ENCODE measurements around the gene ODR4. TPM values are rescaled to one million over a fixed set of nuclear protein-coding genes. Genes with fewer than 3 reads are reported as not detected.

Gene ODR4
- total RNA-seq, 1 experiment from 2014 or later = 14.5 TPM

DNA sequence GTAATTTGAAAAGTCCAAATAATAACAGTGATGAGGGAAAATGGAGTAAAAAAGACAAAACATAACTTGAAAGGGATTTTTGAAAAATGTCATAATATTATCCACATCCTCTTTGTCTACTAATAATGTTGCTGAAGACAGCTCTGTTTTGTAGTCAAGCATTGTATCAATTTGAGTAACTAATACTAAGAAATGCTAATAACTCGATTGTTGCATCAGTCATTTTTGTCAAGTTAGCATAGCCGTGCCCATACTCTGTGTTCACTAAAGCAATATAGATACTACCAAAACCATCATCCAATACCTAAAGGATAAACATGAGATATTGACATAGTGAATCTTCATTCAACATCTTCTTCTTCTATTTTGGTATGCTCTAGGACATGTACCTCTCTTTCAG lies 68.0 kb downstream of the ODR4 start:
- POLR2A ChIA-PET = no interaction called here
- DNase-seq (ENCODE audit: low spot score) (no peak), ATAC-seq (no peak)
- Mint-ChIP-seq H3K9me3 (no peaks in the 10 kb centered on the region), H3K4me3 (no peak overlapping the region), H3K36me3 (no peaks in the 10 kb centered on the region), H3K27ac (no peak overlapping the region), H3K27me3 (ENCODE audit: low read depth) (no peaks in the 10 kb centered on the region), H3K4me1 (peaks cover 11% of the 10 kb centered on the region)
- CTCF ChIA-PET = no interaction called here
- TF ChIP-seq NR1H2 (CRISPR knock-in tag; IDR thresholded peaks at IDR 0.05) (no peak), NFYB (CRISPR knock-in tag; conservative IDR thresholded peaks at IDR 0.05; ENCODE audit: low read depth) (no peak), FOXP4 (CRISPR knock-in tag; IDR thresholded peaks at IDR 0.05) (no peak), CREM (CRISPR knock-in tag; IDR thresholded peaks at IDR 0.05) (no peak), ZNF263 (CRISPR knock-in tag; IDR thresholded peaks at IDR 0.05; ENCODE audit: low read depth) (no peak), TEAD1 (CRISPR knock-in tag; IDR thresholded peaks at IDR 0.05) (no peak), SP1 (CRISPR knock-in tag; conservative IDR thresholded peaks at IDR 0.05) (no peak), FOXP1 (CRISPR knock-in tag; IDR thresholded peaks at IDR 0.05; ENCODE audit: borderline replicate concordance) (no peak), IRF2 (CRISPR knock-in tag; IDR thresholded peaks at IDR 0.05; ENCODE audit: borderline replicate concordance, low read depth) (no peak), ELF4 (CRISPR knock-in tag; IDR thresholded peaks at IDR 0.05; ENCODE audit: low read depth) (no peak), NFE2L1 (CRISPR knock-in tag; IDR thresholded peaks at IDR 0.05) (no peak), PRDM15 (CRISPR knock-in tag; IDR thresholded peaks at IDR 0.05) (no peak), TCF7 (CRISPR knock-in tag; IDR thresholded peaks at IDR 0.05; ENCODE audit: low read depth) (no peak), E2F1 (CRISPR knock-in tag; IDR thresholded peaks at IDR 0.05) (no peak)
- TF ChIP-seq, protein P1, sequence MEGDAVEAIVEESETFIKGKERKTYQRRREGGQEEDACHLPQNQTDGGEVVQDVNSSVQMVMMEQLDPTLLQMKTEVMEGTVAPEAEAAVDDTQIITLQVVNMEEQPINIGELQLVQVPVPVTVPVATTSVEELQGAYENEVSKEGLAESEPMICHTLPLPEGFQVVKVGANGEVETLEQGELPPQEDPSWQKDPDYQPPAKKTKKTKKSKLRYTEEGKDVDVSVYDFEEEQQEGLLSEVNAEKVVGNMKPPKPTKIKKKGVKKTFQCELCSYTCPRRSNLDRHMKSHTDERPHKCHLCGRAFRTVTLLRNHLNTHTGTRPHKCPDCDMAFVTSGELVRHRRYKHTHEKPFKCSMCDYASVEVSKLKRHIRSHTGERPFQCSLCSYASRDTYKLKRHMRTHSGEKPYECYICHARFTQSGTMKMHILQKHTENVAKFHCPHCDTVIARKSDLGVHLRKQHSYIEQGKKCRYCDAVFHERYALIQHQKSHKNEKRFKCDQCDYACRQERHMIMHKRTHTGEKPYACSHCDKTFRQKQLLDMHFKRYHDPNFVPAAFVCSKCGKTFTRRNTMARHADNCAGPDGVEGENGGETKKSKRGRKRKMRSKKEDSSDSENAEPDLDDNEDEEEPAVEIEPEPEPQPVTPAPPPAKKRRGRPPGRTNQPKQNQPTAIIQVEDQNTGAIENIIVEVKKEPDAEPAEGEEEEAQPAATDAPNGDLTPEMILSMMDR (IDR thresholded peaks at IDR 0.05) = no peak

DNA sequence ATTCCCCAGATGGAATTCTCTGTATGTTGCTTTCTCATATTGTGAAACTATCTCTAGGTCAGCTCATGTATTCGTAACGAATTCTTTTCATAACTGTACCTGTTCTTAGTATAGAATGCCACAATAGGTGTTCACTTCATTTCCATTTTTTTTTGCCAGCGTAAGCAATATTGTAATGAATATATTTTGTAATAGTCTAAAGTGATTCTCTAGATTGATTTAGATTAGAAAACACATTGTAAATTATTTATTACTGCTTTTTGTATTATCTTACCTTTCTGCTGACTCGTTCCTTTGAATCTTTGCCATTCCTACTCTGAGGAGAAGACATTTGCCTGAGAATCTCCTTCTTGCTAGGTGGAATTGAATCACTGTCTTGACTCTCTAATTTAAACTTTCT lies 70.5 kb downstream of the ODR4 start:
- TF ChIP-seq HMGA2 (CRISPR knock-in tag; IDR thresholded peaks at IDR 0.05) = no peak
- ATAC-seq = no peak
- no peak overlapping the region for H3K27ac Mint-ChIP-seq
- 0 out of 2 replicates have a peak, but pooled peaks cover 6% of the 10 kb centered on the region for H3K4me1 Mint-ChIP-seq
- CTCF ChIA-PET = no interaction called here
- POLR2A ChIA-PET = no interaction called here
- H3K36me3 Mint-ChIP-seq = no peaks in the 10 kb centered on the region
- H3K9me3 Mint-ChIP-seq = no peaks in the 10 kb centered on the region
- H3K4me3 Mint-ChIP-seq = no peak overlapping the region
- no peak for DNase-seq (ENCODE audit: low spot score)
- H3K27me3 Mint-ChIP-seq (ENCODE audit: low read depth) = no peaks in the 10 kb centered on the region
